Left ventricle myocardium inferior (tissue), 1 donor: ENCODE results near the gene RPA3. TPM values are rescaled to one million over a fixed set of nuclear protein-coding genes. Genes with fewer than 3 reads are reported as not detected.

Source experiments
- DNase-seq: peaks from one replicate; pipeline ENCODE4 v3.0.0-alpha.2; 2020
- H3K27ac ChIP-seq: fragments of 200-600 bp; replicated peaks from 2 replicates; pipeline ENCODE4 v1.8.0; 2021
- H3K27me3 ChIP-seq: fragments of 200-600 bp; 2 replicates; pipeline ENCODE4 v1.8.0; 2021; ENCODE audit warnings: low read depth
- H3K36me3 ChIP-seq: fragments of 200-600 bp; 2 replicates; pipeline ENCODE4 v1.8.0; 2021
- H3K4me1 ChIP-seq: fragments of 200-600 bp; 2 replicates; pipeline ENCODE4 v1.8.0; 2021
- H3K4me3 ChIP-seq: fragments of 200-600 bp; 2 replicates; pipeline ENCODE4 v1.8.0; 2021; ENCODE audit warnings: mild to moderate bottlenecking, moderate library complexity
- H3K9me3 ChIP-seq: fragments of 200-600 bp; replicated peaks from 2 replicates; pipeline ENCODE4 v1.8.0; 2021
- CTCF ChIP-seq: fragments of 200-600 bp; IDR thresholded peaks from 2 replicates; pipeline ENCODE4 v1.8.0; 2021; ENCODE audit warnings: antibody characterized with exemption, mild to moderate bottlenecking, borderline replicate concordance
- intact Hi-C: fragments of 100-400 bp; cut with micrococcal nuclease; formaldehyde crosslinking; loops from one replicate; pipeline ENCODE4 v1.11.0; 2022
- total RNA-seq: library from RNA; stranded (reverse); fragmentation: NEBNext Ultra II Directional; extraction: Animal tissue kit (Norgen Biotek cat#: 25700); gene quantifications from one replicate; pipeline ENCODE4 v1.2.1, GENCODE V29; 2021
- donor health status: DM: no; HTN: yes; CAD: no; lungs with severe emphysema.

RPA3 gene
- total RNA-seq, 1 donor from 2014 or later: 21.1 TPM

GRCh38 chr7:7609330-7609729 lies 109.1 kb downstream of the RPA3 start:
- Histone ChIP-seq H3K27me3 (no peaks in the 10 kb centered on the region), H3K9me3 (no peaks in the 10 kb centered on the region), H3K27ac (no peak overlapping the region), H3K36me3 (peaks cover 22% of the 10 kb centered on the region), H3K4me3 (no peak overlapping the region), H3K4me1 (no peaks in the 10 kb centered on the region)
- no peak for DNase-seq
- no peak for TF ChIP-seq CTCF
- intact Hi-C loops: no loop called here

- peaks cover 22% of the 10 kb centered on the region for H3K36me3 ChIP-seq
- H3K4me1 ChIP-seq: no peaks in the 10 kb centered on the region
- DNase-seq: no peak
- no peaks in the 10 kb centered on the region for H3K27me3 ChIP-seq
- TF ChIP-seq CTCF: no peak
- intact Hi-C loops: no loop called here
- no peak overlapping the region for H3K27ac ChIP-seq
- H3K9me3 ChIP-seq: no peaks in the 10 kb centered on the region
- no peak overlapping the region for H3K4me3 ChIP-seq
Measured at GRCh38 chr7:7607010-7607409, 111.4 kb downstream of the RPA3 start.

- intact Hi-C loops: no loop called here
- Histone ChIP-seq H3K4me1 (no peaks in the 10 kb centered on the region), H3K27ac (no peak overlapping the region), H3K27me3 (no peaks in the 10 kb centered on the region), H3K9me3 (no peaks in the 10 kb centered on the region), H3K4me3 (no peak overlapping the region), H3K36me3 (peaks cover 43% of the 10 kb centered on the region)
- TF ChIP-seq CTCF: no peak
- DNase-seq: no peak
Measured at GRCh38 chr7:7596176-7596575, 122.2 kb downstream of the RPA3 start.

- H3K36me3 ChIP-seq: peaks cover 43% of the 10 kb centered on the region
- H3K4me1 ChIP-seq: no peaks in the 10 kb centered on the region
- intact Hi-C loops: no loop called here
- H3K27ac ChIP-seq: no peak overlapping the region
- no peak for DNase-seq
- H3K9me3 ChIP-seq: no peaks in the 10 kb centered on the region
- H3K4me3 ChIP-seq: no peak overlapping the region
- peak; percentile 52 for TF ChIP-seq CTCF
- no peaks in the 10 kb centered on the region for H3K27me3 ChIP-seq
Measured at GRCh38 chr7:7595451-7595850, 123.0 kb downstream of the RPA3 start.

Other genes with a start within 250 kb of the RPA3 start
- 1.9 TPM for gene COL28A1, start 182.7 kb downstream of the RPA3 start, total RNA-seq
- gene MIOS, start 151.7 kb downstream of the RPA3 start, total RNA-seq: 25.3 TPM
- 16.4 TPM for gene UMAD1, start 77.9 kb downstream of the RPA3 start, total RNA-seq